Fibroblast of the aortic adventitia (primary cell): ENCODE data around the gene SMURF2. TPM values are rescaled to one million over a fixed set of nuclear protein-coding genes. Genes with fewer than 3 reads are reported as not detected.

Source experiments
- DNase-seq: peaks from one replicate; pipeline ENCODE4 v3.0.0-alpha.2; 2010; ENCODE audit warnings: low read depth
- H3K4me3 ChIP-seq: 2 replicates; pipeline ENCODE4 v1.5.1; 2011; ENCODE audit warnings: low read depth, mild to moderate bottlenecking, control low read depth, low read length, moderate library complexity
- total RNA-seq: library from RNA; depleted of rRNA; stranded (reverse); fragments of >200 nt; gene quantifications from 2 replicates; pipeline ENCODE4 v1.2.3, GENCODE V29; 2012; ENCODE audit warnings: low replicate concordance
- TF ChIP-seq, protein P1 (sequence below): IDR thresholded peaks from 2 replicates; pipeline ENCODE4 v1.5.1; 2011; ENCODE audit warnings: mild to moderate bottlenecking, low read length, control low read depth, inconsistent platforms; ENCODE audit not compliant: insufficient read depth

SMURF2 gene
- total RNA-seq, 1 donor, result 90.9 TPM

DNA sequence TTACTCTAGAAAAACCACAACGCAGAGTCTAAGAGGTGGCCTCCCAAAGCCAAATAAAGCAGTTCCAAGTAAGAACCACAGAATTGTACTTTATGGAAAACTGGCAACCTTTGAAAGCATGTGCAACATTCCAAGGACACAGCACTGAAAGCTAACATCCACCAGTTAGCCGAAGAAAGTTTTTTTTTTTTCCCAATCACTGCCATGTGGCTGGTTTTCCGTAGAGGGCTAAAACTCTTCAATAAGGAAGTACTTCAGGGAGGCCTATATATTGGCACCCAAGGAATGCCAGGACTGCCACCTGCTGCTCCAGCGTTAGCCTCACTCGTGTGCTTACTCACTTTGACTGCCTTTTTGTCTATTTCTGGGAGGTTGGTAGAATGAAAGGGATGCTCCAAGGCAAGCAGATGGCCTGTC is 130.1 kb downstream of the SMURF2 start:
- peak; percentile 86 for DNase-seq
- TF ChIP-seq, protein P1, sequence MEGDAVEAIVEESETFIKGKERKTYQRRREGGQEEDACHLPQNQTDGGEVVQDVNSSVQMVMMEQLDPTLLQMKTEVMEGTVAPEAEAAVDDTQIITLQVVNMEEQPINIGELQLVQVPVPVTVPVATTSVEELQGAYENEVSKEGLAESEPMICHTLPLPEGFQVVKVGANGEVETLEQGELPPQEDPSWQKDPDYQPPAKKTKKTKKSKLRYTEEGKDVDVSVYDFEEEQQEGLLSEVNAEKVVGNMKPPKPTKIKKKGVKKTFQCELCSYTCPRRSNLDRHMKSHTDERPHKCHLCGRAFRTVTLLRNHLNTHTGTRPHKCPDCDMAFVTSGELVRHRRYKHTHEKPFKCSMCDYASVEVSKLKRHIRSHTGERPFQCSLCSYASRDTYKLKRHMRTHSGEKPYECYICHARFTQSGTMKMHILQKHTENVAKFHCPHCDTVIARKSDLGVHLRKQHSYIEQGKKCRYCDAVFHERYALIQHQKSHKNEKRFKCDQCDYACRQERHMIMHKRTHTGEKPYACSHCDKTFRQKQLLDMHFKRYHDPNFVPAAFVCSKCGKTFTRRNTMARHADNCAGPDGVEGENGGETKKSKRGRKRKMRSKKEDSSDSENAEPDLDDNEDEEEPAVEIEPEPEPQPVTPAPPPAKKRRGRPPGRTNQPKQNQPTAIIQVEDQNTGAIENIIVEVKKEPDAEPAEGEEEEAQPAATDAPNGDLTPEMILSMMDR, result no peak
- H3K4me3 ChIP-seq, result no peak overlapping the region

- no peak for DNase-seq
- TF ChIP-seq, protein P1, result no peak
Measured at GRCh38 chr17:64529221-64529620, 132.9 kb downstream of the SMURF2 start.

GRCh38 chr17:64527914-64528313 is 134.2 kb downstream of the SMURF2 start:
- TF ChIP-seq, protein P1, result no peak
- no peak for DNase-seq
- H3K4me3 ChIP-seq, result no peak overlapping the region

More at GRCh38 chr17:64529221-64529620, 132.9 kb downstream of the SMURF2 start:
- no peak overlapping the region for H3K4me3 ChIP-seq

- DNase-seq, result no peak
- no peak overlapping the region for H3K4me3 ChIP-seq
- TF ChIP-seq, protein P1, result no peak
Measured at GRCh38 chr17:64520359-64520758, 141.7 kb downstream of the SMURF2 start.

- DNase-seq, result no peak
- no peak overlapping the region for H3K4me3 ChIP-seq
- TF ChIP-seq, protein P1, result no peak
Measured at GRCh38 chr17:64519601-64520000, 142.5 kb downstream of the SMURF2 start.

GRCh38 chr17:64515829-64516228 is 146.3 kb downstream of the SMURF2 start:
- no peak for DNase-seq
- TF ChIP-seq, protein P1, result no peak
- no peak overlapping the region for H3K4me3 ChIP-seq

GRCh38 chr17:64515419-64515818 is 146.7 kb downstream of the SMURF2 start:
- no peak overlapping the region for H3K4me3 ChIP-seq
- no peak for DNase-seq
- TF ChIP-seq, protein P1, result no peak
